GM23338 (cell line): Measurements from ENCODE around the gene APOL3. TPM values are rescaled to one million over a fixed set of nuclear protein-coding genes. Genes with fewer than 3 reads are reported as not detected.

Experiments used
- ATAC-seq: fragments of 200-7000 bp; cut with Tn5 transposase; 3 replicates; pipeline ENCODE4 v1.9.1; 2020
- DNase-seq: peaks from one replicate; pipeline ENCODE4 v3.0.0-alpha.2; 2015; ENCODE audit warnings: low spot score
- H2AFZ ChIP-seq: fragments of 200-600 bp; sonication (generic); 2 replicates; pipeline ENCODE4 v1.8.0; 2016; ENCODE audit warnings: antibody characterized with exemption, mild to moderate bottlenecking, moderate library complexity
- H3F3A ChIP-seq: fragments of 200-600 bp; sonication (generic); replicated peaks from 2 replicates; pipeline ENCODE4 v1.8.0; 2017; ENCODE audit warnings: antibody characterized with exemption, mixed run types, low read depth
- H3K27ac ChIP-seq: fragments of 200-600 bp; sonication (generic); 2 replicates; pipeline ENCODE4 v1.6.1; 2016; ENCODE audit warnings: low read depth
- H3K27me3 ChIP-seq: fragments of 200-600 bp; sonication (generic); 2 replicates; pipeline ENCODE4 v1.8.0; 2016; ENCODE audit warnings: mild to moderate bottlenecking, mixed run types, moderate library complexity; ENCODE audit not compliant: insufficient read depth
- H3K36me3 ChIP-seq: fragments of 200-600 bp; sonication (generic); 2 replicates; pipeline ENCODE4 v1.8.0; 2016; ENCODE audit warnings: mild to moderate bottlenecking; ENCODE audit not compliant: insufficient read depth
- H3K4me1 ChIP-seq: fragments of 200-600 bp; sonication (generic); 2 replicates; pipeline ENCODE4 v1.8.0; 2016; ENCODE audit warnings: mild to moderate bottlenecking, moderate library complexity; ENCODE audit not compliant: insufficient read depth
- H3K4me2 ChIP-seq: fragments of 200-600 bp; sonication (generic); 2 replicates; pipeline ENCODE4 v1.7.1; 2017; ENCODE audit warnings: mixed run types
- H3K4me3 ChIP-seq: fragments of 200-600 bp; sonication (generic); 2 replicates; pipeline ENCODE4 v1.6.1; 2016; ENCODE audit warnings: mixed run types
- H3K79me2 ChIP-seq: fragments of 200-600 bp; sonication (generic); replicated peaks from 2 replicates; pipeline ENCODE4 v1.8.0; 2017; ENCODE audit warnings: mild to moderate bottlenecking; ENCODE audit not compliant: insufficient read depth
- H3K9me2 ChIP-seq: fragments of 200-600 bp; sonication (generic); 2 replicates; pipeline ENCODE4 v1.8.0; 2017; ENCODE audit not compliant: insufficient read depth
- H4K20me1 ChIP-seq: fragments of 200-600 bp; sonication (generic); replicated peaks from 2 replicates; pipeline ENCODE4 v1.8.0; 2017; ENCODE audit warnings: mild to moderate bottlenecking; ENCODE audit not compliant: insufficient read depth
- H3K27ac Mint-ChIP-seq: 2 replicates; pipeline ENCODE4 v1.8.0; 2020; ENCODE audit warnings: inconsistent platforms, mild to moderate bottlenecking, moderate library complexity, mixed read lengths
- H3K27me3 Mint-ChIP-seq: 3 replicates; pipeline ENCODE4 v1.8.0; 2022; ENCODE audit warnings: low read depth, mild to moderate bottlenecking, moderate library complexity, mixed read lengths, inconsistent platforms; ENCODE audit not compliant: insufficient read depth, poor library complexity
- H3K36me3 Mint-ChIP-seq: 3 replicates; pipeline ENCODE4 v1.8.0; 2021; ENCODE audit warnings: low read depth, mild to moderate bottlenecking, inconsistent platforms, moderate library complexity, mixed read lengths
- H3K4me1 Mint-ChIP-seq: 3 replicates; pipeline ENCODE4 v1.8.0; 2020; ENCODE audit warnings: mild to moderate bottlenecking, inconsistent platforms, mixed read lengths
- H3K4me3 Mint-ChIP-seq: 3 replicates; pipeline ENCODE4 v1.8.0; 2021; ENCODE audit warnings: moderate library complexity, mild to moderate bottlenecking, inconsistent platforms, mixed read lengths
- H3K9me3 Mint-ChIP-seq: 3 replicates; pipeline ENCODE4 v1.8.0; 2020; ENCODE audit warnings: moderate library complexity, mild to moderate bottlenecking, inconsistent platforms, mixed read lengths
- ETS1 ChIP-seq: IDR thresholded peaks from 2 replicates; pipeline ENCODE4 v1.6.1; 2016; ENCODE audit warnings: antibody characterized with exemption
- EZH2 ChIP-seq: fragments of 200-600 bp; sonication (generic); IDR thresholded peaks from one replicate; pipeline ENCODE4 v1.8.0; 2017; ENCODE audit warnings: antibody characterized with exemption, mild to moderate bottlenecking, low read depth; ENCODE audit not compliant: unreplicated experiment
- EZH2phosphoT487 ChIP-seq: fragments of 200-600 bp; sonication (generic); IDR thresholded peaks from one replicate; pipeline ENCODE4 v1.8.1; 2018; ENCODE audit warnings: antibody characterized with exemption; ENCODE audit not compliant: unreplicated experiment
- NANOG ChIP-seq: IDR thresholded peaks from 2 replicates; pipeline ENCODE4 v1.6.1; 2016; ENCODE audit warnings: antibody characterized with exemption, borderline replicate concordance
- POLR2AphosphoS5 ChIP-seq: IDR thresholded peaks from 2 replicates; pipeline ENCODE4 v1.6.1; 2016; ENCODE audit warnings: antibody characterized with exemption, low read depth
- REST ChIP-seq: IDR thresholded peaks from one replicate; pipeline ENCODE4 v1.6.1; 2018; ENCODE audit warnings: antibody characterized with exemption; ENCODE audit not compliant: unreplicated experiment
- STAT1 ChIP-seq: IDR thresholded peaks from one replicate; pipeline ENCODE4 v1.6.1; 2016; ENCODE audit warnings: antibody characterized with exemption; ENCODE audit not compliant: unreplicated experiment
- ZNF331 ChIP-seq: fragments of 250-450 bp; sonication (Bioruptor Pico); IDR thresholded peaks from 2 replicates; pipeline ENCODE4 v1.5.0; 2020; ENCODE audit warnings: low read depth, mild to moderate bottlenecking, moderate library complexity
- polyA plus RNA-seq: library from polyadenylated mRNA; unstranded; fragments of >200 nt; fragmentation: Nextera tagmentation; extraction: Ambion mirVana; gene quantifications from 2 replicates; pipeline ENCODE4 v1.2.1, GENCODE V29; 2016
- total RNA-seq: library from RNA; depleted of rRNA; stranded (reverse); fragments of >200 nt; shearing (Covaris generic); gene quantifications from 2 replicates; pipeline ENCODE4 v1.2.3, GENCODE V29; 2014

The APOL3 gene
- total and polyA plus RNA-seq, 2 experiments from 2014 or later: not detected

GRCh38 chr22:36164621-36165020 lies 4.1 kb upstream of the APOL3 start:
- Histone ChIP-seq H3K4me3 (no peak overlapping the region), H3F3A (no peaks in the 10 kb centered on the region), H3K9me2 (no peaks in the 10 kb centered on the region), H3K4me1 (0 out of 2 replicates have a peak, but pooled peaks cover 8% of the 10 kb centered on the region), H4K20me1 (no peaks in the 10 kb centered on the region), H3K36me3 (no peaks in the 10 kb centered on the region), H3K27me3 (no peaks in the 10 kb centered on the region), H3K79me2 (no peaks in the 10 kb centered on the region), H3K4me2 (no peak overlapping the region), H3K27ac (no peak overlapping the region), H2AFZ (no peak overlapping the region; the same call in 1 of the 2 replicates)
- no peak for TF ChIP-seq ZNF331 (CRISPR knock-in tag)
- TF ChIP-seq ETS1: no peak
- TF ChIP-seq POLR2AphosphoS5: no peak
- no peak for TF ChIP-seq NANOG
- TF ChIP-seq EZH2phosphoT487: no peak
- TF ChIP-seq REST: no peak
- TF ChIP-seq STAT1: no peak
- TF ChIP-seq EZH2: no peak
- Mint-ChIP-seq H3K27ac (no peak overlapping the region), H3K27me3 (peaks cover 3% of the 10 kb centered on the region), H3K36me3 (peaks cover 4% of the 10 kb centered on the region; the same call in 2 of the 3 replicates), H3K4me1 (peaks cover 22% of the 10 kb centered on the region), H3K9me3 (peaks cover 8% of the 10 kb centered on the region; the same call in 2 of the 3 replicates), H3K4me3 (no peak overlapping the region)
- ATAC-seq (no peak), DNase-seq (no peak)

GRCh38 chr22:36163497-36163896 lies 2.9 kb upstream of the APOL3 start:
- Histone ChIP-seq H3K4me3 (no peak overlapping the region), H3K79me2 (no peaks in the 10 kb centered on the region), H3K27me3 (no peaks in the 10 kb centered on the region), H3K9me2 (no peaks in the 10 kb centered on the region), H3K4me2 (no peak overlapping the region), H3F3A (no peaks in the 10 kb centered on the region), H4K20me1 (no peaks in the 10 kb centered on the region), H3K4me1 (0 out of 2 replicates have a peak, but pooled peaks cover 8% of the 10 kb centered on the region), H3K36me3 (no peaks in the 10 kb centered on the region), H3K27ac (no peak overlapping the region), H2AFZ (no peak overlapping the region)
- Mint-ChIP-seq H3K4me1 (peaks cover 32% of the 10 kb centered on the region), H3K9me3 (peaks cover 1% of the 10 kb centered on the region; the same call in 1 of the 3 replicates), H3K4me3 (no peak overlapping the region), H3K36me3 (no peaks in the 10 kb centered on the region), H3K27ac (no peak overlapping the region), H3K27me3 (peaks cover 3% of the 10 kb centered on the region)
- ATAC-seq: no peak
- no peak for DNase-seq
- no peak for TF ChIP-seq REST
